HG02884 (cell line): ENCODE data around the gene PLIN4.
"Not testable (repeated sequence)": the region's sequence is repeated elsewhere in the genome, so short reads cannot be mapped to it uniquely, and the experiment has no call there.

Experiments used
- ATAC-seq: cut with Tn5 transposase; IDR thresholded peaks from one replicate; pipeline ENCODE4 v1.9.1; 2021; ENCODE audit warnings: mild to moderate bottlenecking, moderate library complexity; ENCODE audit not compliant: unreplicated experiment

The PLIN4 gene

DNA sequence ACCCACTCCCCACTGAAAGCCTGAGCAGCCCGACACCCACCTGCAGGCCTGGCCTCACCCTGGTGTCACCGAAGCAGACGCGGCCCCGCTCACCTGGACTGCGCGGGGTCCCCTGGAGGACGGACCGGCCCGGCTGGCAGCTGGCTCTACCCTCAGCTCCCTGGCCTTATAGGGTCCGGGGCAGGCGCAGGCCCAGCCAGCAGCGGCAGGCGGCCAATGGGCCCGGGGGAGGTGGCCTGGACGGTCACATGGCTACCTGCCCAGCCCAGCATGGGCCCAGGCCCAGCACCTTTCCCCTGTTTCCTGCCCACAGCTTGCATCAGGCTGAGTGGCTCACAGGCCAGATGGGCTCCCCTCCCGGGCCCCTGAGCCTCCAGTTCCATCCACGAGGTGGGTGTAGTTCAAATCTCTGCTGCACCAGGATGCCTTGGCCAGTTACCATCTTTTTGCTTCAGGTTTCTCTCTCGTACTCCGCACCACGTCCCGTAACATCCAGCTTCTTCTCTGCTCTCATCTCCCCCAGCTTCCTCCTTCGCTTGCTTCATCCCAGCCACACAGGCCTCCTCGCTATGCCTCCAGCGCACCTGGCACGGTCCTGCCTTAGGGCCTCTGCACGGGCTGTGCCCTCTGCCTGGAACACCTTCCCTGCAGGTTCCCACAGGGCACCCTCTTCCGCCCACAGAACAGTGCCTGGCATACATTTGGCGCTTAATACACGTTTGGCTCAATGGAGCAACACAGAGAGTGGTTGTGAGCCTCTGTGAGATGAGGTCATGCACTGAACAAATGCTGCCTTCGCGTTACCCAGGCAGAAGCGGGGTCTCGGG lies at the start of gene PLIN4:
TSS of gene PLIN4 (minus strand) at position 142 of the 827 bp plus-strand sequence. CDS start 214 bp downstream, outside the sequence.
- no peak for ATAC-seq

GRCh38 chr19:4567584-4568071 lies 49.3 kb upstream of the PLIN4 start:
- ATAC-seq, result no peak

- ATAC-seq, result no peak
Observed at GRCh38 chr19:4566402-4567051, 48.2 kb upstream of the PLIN4 start.

GRCh38 chr19:4563562-4563961 lies 45.3 kb upstream of the PLIN4 start:
- not testable (repeated sequence) for ATAC-seq

DNA sequence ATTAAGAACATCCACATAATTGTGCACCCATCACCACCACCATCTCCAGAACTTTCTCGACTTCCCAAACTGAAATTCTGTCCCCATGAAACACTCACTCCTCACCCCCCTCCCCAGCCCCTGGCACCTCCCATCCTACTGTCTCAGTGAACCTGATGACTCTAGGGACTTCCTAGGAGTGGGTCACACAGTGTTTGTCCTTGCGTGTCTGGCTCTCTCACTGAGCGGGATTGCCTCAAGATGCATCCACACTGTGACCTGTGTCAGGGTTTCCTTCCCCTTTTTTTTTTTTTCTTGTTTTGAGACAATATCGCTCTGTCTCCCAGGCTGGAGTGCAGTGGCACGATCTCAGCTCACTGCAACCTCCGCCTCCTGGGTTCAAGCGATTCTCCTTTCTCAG lies 43.8 kb upstream of the PLIN4 start:
- not testable (repeated sequence) for ATAC-seq

DNA sequence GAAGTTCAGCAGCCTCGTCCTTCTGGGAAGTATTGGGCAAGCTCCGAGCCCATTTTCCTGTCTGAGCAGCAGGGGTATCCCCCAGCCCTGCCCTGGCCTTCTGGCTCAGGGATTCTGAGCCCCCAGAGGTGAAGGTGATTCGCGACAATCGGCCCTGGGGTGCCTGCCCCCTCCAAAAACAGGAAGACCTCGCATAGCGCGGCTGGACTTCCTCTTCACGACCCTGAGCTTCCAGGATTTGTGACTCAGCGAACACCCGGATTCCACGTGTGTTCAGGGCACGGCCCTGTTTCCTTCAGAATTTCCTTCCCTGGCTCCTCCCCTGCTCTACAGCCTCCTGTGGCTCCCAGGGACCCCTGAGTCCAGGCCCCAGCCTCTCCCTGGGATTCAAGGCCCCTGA lies 41.3 kb upstream of the PLIN4 start, which contains the start of gene SEMA6B:
TSS of gene SEMA6B (minus strand) at position 116 of the 400 bp plus-strand sequence. CDS start 1,227 bp downstream, outside the sequence.
- no peak for ATAC-seq

DNA sequence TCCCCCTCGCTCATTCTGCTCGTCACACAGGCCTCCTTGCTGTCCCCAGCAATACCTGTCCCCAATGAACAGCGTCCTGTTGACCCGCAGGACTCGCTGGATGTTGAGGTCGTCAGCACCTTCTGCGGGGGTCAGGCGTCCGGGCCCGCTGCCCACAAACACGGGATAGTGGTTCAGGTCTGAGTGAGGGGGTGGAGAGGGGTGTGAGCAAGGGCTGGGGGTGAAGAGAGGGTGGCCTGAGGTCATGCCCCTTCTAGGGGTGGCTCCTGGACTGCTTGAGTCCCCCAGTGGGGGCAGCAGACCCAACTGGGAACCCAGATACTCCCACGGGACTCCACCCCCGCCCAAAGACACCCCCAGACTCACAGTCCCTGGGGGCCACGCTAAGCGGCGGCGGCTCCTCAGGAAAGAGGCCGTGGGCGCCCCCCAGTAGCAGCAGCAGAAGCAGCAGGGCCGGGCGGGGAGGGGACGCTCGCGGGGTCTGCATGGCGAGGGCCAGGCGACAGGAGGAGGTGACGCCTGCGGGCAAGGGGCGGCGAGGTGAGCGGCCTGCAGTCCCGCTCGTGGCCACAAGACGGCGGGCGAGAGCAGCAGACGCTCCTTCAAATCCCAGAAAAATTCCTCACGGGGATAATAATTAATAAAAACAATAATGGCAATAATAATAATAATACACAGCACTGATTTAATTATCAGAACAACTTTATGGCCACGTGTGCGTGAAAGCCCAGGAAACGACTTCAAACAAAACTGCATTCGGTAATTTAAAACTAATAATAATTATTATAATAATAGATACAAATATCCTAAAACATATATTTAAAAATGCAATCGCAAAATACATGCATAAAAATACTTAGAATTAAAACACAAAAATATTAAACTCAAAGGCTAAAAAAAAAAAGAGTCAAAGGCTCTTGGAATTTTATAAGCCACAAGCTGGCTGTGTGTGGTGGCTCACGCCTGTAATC lies 40.0 kb upstream of the PLIN4 start:
- no peak for ATAC-seq

DNA sequence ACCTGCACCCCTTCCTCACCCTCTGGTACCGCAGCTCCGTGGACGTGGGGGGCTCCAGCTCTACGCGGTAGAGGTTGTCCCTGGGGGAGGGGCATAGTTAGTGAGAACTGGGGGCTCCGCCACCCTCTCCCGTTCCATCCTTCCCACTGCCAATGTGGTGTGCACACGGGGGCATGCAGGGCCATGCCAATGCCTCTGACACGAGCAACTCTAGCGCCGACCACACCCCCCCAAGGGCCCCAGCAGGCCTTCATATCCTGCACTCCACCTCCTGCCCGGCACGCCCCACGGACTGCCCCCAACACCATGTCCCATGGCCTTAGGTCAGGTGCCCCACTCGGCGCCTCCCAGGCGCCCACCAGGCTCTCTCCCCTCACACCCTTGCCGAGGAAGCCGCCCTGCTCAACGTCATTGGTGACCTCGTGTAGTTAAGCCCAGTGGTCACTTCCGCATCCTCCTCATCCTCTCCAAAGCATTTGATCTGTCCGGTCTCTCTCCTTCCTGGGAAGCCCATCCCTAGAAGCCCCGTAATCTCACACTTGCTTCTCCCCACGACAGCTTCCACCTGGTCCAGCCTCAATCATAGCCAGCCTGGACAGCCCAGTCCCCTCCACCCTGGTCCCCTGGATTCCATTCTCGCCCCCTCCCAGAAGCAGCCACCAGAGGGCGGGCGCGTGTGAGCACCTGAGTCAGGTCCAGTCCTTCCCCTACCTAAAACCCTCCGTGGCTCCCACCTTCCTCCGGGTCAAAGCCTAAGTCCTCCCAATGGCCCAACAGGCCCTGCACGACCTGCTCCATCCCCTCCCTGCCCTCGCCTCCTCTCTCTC lies 39.1 kb upstream of the PLIN4 start:
- ATAC-seq, result no peak

DNA sequence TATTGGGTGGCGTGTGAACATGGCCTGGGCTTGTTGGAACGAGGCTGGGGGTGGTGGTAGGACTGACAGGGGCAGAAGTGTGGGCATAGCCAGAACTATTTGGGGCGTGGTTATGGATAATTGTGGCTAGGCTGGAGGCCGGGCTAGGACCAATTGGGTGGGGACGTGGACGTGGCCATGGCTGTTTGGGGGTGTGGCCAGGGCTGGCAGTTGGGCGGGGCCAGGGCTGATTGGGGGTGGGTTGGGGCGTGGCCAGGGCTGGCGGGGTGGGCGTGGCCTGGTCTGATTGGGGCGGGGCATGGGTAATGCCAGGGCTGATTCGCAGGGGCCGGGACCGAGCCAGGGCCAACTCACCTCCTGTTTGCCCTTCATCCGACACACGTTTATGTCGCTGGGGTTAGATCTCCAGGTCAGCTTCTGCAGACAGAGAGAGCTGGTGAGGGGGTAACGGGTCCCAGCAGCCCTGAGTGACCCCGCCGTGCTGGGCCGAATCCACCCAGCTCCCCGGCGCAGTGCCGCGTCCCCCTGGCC lies 38.4 kb upstream of the PLIN4 start:
- no peak for ATAC-seq

- no peak for ATAC-seq
Observed at GRCh38 chr19:4555657-4556561, 37.6 kb upstream of the PLIN4 start.

DNA sequence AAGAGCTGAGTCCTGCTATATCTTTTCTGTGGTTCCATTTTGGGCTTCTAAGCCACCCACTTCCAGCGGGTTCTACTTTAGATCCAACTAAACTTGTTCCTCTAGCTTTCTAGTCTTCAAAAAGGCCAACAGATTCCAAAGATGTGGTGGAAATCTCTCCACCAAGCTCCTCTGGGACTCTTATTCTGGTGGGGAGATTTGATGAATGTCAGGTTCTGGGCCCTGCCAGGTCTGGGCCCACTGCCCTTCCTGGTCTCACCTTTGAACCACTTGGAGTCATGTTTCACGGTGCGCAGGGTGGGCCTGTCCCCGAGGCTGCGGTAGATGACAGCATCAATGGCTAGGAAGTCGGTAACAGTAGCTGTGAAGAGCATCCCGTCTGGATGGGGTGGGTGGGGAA lies 36.4 kb upstream of the PLIN4 start:
- ATAC-seq, result no peak

- no peak for ATAC-seq
Observed at GRCh38 chr19:4553775-4554174, 35.5 kb upstream of the PLIN4 start.

GRCh38 chr19:4553092-4553695 lies 34.9 kb upstream of the PLIN4 start:
- no peak for ATAC-seq

GRCh38 chr19:4552525-4552819 lies 34.2 kb upstream of the PLIN4 start:
- no peak for ATAC-seq

GRCh38 chr19:4550479-4551050 lies 32.3 kb upstream of the PLIN4 start:
- ATAC-seq, result no peak

- ATAC-seq, result no peak
Observed at GRCh38 chr19:4550018-4550417, 31.7 kb upstream of the PLIN4 start.

GRCh38 chr19:4548238-4548584 lies 29.9 kb upstream of the PLIN4 start:
- no peak for ATAC-seq
